Left colon (tissue), 2 donors: ENCODE results near the gene EFL1. TPM values are rescaled to one million over a fixed set of nuclear protein-coding genes. Genes with fewer than 3 reads are reported as not detected.
A peak's percentile ranks its signal among the peaks of the same experiment; 100 is the strongest.

ENCODE experiments used
- ATAC-seq: fragments of 200-7000 bp; cut with Tn5 transposase; one replicate; pipeline ENCODE4 v1.9.1; 2020; ENCODE audit warnings: mild to moderate bottlenecking, moderate library complexity
- DNase-seq, 2 donors: peaks; one replicate each; pipeline ENCODE4 v3.0.0-alpha.2; 2020
- intact Hi-C, 2 donors: fragments of 100-400 bp; cut with DNase I in 1 of 2; cut with micrococcal nuclease in 1 of 2; formaldehyde crosslinking; loops; one replicate each; pipeline versions ENCODE4 v1.11.2 to v1.14.0; 2022; cut with DNase I, micrococcal nuclease
- total RNA-seq, 2 donors: library from RNA; stranded (reverse); fragmentation: NEBNext Ultra II Directional; extraction: Animal tissue kit (Norgen Biotek cat#: 25700); gene quantifications; one replicate each; pipeline ENCODE4 v1.2.1, GENCODE V29; 2021
- donor health status: DM: no; HTN: no; CAD: no.
- donor health status: DM: yes; HTN: yes; CAD: no.

Gene EFL1
- total RNA-seq, 2 donors from 2014 or later: 32.2 to 48.0 TPM

- no peak for ATAC-seq
- no peak for DNase-seq
- intact Hi-C loops: no loop called here
Observed at GRCh38 chr15:82135638-82136037, 126.9 kb downstream of the EFL1 start.

DNA sequence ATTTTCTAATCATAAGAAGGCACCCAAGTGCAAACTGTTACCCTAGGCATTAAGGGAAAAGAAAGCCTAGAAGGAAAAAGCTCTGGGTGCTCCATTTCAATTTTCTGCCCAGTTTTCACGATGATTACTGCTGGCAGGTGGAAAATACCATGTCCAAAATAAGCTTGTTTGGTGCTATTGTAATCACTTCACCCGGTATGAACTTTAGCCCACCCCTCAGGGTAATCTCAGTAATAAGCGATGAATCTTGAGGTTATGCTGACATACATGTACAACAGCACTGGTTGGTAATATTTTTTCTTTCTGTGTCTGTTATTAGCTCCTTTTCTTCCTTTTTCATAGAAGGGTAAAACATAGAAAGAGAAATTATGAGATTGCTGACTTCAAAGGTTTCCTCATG lies 128.1 kb downstream of the EFL1 start:
- intact Hi-C loops: no loop called here
- no peak for ATAC-seq

GRCh38 chr15:82133251-82133650 lies 129.3 kb downstream of the EFL1 start:
- ATAC-seq: no peak
- intact Hi-C loops: no loop called here
- no peak for DNase-seq

More for the DNA sequence above, 128.1 kb downstream of the EFL1 start:
- no peak for DNase-seq

GRCh38 chr15:82132742-82133141 lies 129.8 kb downstream of the EFL1 start:
- ATAC-seq: no peak
- intact Hi-C loops: no loop called here
- no peak for DNase-seq

DNA sequence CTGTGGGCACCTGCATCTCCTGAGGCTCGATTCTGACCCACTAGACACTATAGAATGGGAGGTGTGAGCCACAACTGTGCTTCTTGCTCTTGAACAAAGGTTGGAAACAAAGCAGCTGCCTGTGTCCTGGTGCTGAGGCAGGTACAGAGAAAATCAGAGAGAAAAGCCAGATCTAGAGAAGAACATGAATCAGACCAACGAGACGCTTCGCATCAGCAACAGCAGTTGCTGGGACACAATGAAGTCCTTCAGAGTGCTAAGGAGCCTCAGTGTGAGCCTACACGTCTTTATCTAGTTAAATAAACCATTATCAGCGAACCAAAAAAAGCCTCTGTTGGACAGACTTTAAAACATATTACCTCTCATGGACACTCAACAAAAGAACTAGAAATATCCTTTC lies 130.4 kb downstream of the EFL1 start:
- ATAC-seq (no peak), DNase-seq (no peak)
- intact Hi-C loops: no loop called here

- no peak for ATAC-seq
- DNase-seq: no peak
- intact Hi-C loops: no loop called here
Observed at GRCh38 chr15:82130248-82130647, 132.3 kb downstream of the EFL1 start.

- intact Hi-C loops: no loop called here
- ATAC-seq (no peak), DNase-seq (no peak)
Observed at GRCh38 chr15:82129761-82130160, 132.8 kb downstream of the EFL1 start.

DNA sequence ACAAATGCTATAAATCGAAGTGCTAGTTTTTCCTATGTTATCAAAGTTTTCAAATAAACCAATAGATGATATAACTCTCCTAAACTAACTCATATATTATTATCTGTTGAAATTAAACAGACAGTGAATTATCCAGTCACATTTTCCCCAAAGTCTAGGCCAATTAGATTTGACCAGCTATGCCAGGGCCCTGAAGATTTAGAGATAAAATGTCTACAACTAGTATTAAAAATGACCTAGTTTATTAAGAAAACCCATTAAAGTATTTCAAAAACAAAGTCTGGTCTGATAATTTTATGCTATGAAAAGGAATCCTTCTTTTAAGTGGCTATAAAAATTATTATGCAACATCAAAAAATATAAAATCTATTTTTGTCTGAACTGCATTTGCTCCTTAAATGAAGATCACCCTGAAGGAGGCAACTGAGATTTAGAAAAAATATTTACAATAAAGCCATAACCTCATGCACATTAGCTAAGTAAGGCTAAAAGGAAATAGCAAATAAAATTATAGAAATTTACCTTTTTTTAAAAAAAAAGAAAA lies 133.3 kb downstream of the EFL1 start:
- ATAC-seq (no peak), DNase-seq (no peak)
- intact Hi-C loops: no loop called here

- intact Hi-C loops: no loop called here
- no peak for ATAC-seq
- no peak for DNase-seq
Observed at GRCh38 chr15:82128401-82129148, 134.0 kb downstream of the EFL1 start.

DNA sequence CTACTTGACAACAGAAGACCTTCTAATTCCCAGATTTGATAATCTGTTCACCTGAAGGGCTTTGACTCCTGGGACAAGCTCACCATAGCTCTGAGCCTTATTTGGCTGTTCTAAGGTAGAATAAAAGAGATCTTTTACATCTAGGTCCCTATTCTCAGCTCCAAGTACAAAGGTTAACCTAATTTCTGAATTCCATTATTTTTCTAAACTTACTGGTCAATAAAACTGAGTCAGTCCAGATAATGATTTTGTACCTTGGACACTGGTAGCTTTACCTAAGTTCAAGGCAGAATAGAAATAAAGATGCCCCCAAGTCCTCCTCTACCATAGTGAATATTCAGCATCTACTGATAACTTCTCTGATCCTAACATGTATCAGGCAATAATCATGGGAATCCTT lies 135.0 kb downstream of the EFL1 start:
- intact Hi-C loops: no loop called here
- ATAC-seq (no peak), DNase-seq (no peak)

DNA sequence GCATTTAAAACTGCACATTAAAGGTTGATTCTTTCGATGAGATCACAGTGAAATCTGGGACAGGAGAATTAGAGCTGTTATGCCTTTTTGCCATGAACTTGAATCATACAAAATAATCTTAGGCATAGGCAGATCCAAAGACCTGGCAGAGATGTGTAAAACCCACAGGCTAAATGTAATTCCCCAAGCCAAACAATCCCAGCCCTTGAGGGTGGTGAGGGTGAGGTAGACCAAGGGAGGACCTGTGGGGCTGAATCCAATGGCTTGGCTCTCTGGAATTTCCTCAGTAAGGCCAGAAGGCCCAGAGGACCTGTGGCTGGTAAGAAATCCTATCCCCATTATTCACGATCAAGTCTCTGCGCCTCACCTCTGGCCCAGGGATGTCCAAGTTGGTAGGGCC lies 136.2 kb downstream of the EFL1 start:
- ATAC-seq: no peak
- intact Hi-C loops: no loop called here
- DNase-seq: no peak

DNA sequence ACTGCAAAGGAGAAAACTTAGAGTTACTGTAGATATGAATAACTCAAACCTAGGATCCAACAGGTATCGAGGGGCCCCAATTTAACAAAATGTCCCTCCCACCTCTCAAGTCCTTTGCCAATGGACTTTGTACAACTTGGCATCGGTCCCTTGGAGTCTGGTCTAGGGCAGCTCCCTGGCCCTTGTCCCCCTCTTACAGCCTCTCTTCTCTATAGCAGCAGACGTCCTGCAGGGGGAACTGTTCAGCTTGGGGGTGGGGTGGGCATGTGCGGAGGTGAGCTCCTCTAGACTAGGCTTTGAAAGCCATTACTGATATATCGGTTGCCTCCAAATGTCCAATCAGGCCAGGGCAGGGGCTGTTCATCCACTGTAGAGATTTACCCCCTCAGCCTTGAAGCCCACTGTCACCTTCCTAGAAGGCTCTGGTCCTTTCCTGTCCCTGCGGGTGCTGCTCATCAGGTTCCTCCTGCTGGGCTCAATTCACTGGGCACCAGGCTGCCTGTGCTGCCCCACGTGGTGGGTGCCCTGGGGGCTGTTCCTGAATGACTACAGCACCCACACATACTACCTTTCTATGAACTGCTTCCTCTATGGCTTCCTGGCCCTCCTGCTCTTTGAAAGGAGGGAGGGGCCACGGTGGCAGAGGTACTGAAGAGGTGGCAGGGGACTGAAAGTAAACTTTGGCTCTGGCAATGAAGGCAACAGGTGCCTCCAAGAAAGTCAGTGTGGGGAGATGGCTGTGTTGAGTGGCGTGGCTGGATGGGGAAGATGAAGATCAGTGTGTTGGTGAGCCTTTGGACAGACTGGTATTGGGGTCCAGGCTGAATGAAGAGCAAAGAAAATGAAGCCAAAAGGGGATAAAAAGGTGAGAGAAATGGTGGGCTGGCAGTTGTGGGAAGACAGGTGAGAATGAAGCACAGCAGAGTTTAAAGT lies 137.9 kb downstream of the EFL1 start:
- ATAC-seq (no peak), DNase-seq (no peak)
- intact Hi-C loops: no loop called here

- intact Hi-C loops: no loop called here
- DNase-seq (peak in 1 of 2 donors; percentile 29), ATAC-seq (peak; percentile 20)
Observed at GRCh38 chr15:82122746-82123400, 139.7 kb downstream of the EFL1 start.

DNA sequence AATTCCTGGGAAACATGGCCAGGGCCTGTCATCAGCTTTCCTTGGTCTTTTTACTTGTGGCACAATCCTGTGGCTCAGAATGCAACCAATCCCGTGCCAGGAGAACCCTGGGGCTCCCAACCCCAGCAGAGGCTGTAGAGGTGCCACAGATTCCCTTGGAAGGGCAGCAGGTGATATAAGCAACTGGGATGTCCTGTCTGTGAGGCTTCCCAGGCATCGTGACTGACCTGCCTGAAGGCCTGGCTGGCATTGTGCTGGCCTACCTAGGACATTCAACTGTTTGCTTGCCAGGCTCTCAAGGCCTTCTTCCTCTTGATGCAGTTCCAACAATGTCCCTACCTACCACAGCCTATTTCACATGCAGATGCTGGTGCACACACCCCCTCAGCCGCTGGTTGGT lies 144.5 kb downstream of the EFL1 start:
- intact Hi-C loops: no loop called here
- DNase-seq (no peak), ATAC-seq (no peak)

GRCh38 chr15:82117296-82117695 lies 145.2 kb downstream of the EFL1 start:
- DNase-seq (no peak), ATAC-seq (no peak)
- intact Hi-C loops: no loop called here

GRCh38 chr15:82114660-82115059 lies 147.9 kb downstream of the EFL1 start:
- DNase-seq: no peak
- ATAC-seq: no peak
- intact Hi-C loops: no loop called here

GRCh38 chr15:82113106-82113715 lies 149.3 kb downstream of the EFL1 start:
- DNase-seq (no peak), ATAC-seq (no peak)
- intact Hi-C loops: no loop called here

DNA sequence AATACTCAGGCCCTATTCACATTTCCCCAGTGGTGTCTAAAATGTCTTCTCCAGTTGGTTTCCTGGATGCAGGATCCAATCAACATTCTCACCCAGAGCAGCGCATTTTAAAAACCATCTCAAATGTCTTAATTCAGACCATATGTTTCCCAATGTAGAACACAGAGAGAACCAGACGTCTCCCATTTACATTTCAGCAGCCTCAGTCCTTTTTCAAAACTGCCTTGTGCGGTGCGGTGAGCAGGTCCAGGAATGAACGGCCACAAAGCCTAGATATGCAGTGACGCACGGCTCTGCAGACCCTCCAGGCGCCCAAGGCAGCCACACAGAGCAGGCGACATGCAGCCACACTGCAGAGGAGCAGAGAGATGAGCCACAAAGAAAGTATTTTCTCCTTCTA lies 150.6 kb downstream of the EFL1 start:
- DNase-seq: no peak
- no peak for ATAC-seq
- intact Hi-C loops: no loop called here

GRCh38 chr15:82110144-82110543 lies 152.4 kb downstream of the EFL1 start:
- DNase-seq (no peak), ATAC-seq (no peak)
- intact Hi-C loops: no loop called here
